Measurements from ENCODE around the gene BMPR1A. TPM values are rescaled to one million over a fixed set of nuclear protein-coding genes. Genes with fewer than 3 reads are reported as not detected.

Gene BMPR1A
- total RNA-seq, 4 donors from 2014 or later: 29.3 to 45.2 (median 38.0) TPM

- WGBS, 2 donors (ENCODE audit: low coverage in 1 of 2): 45 to 61% methylated on average over 3 of the region's 3 CpGs
- intact Hi-C loops (cut with DNase I; ENCODE audit: low total_unique reads): no loop called here
- Histone ChIP-seq H3K4me3 (no peak overlapping the region), H3K27ac (peak overlapping the region; percentile 18 to 59 (median 36)), H3K4me1 (peaks cover 5 to 61% (median 32%) of the 10 kb centered on the region in 4 donors), H3K36me3 (no peaks in the 10 kb centered on the region), H3K27me3 (no peaks in the 10 kb centered on the region), H3K9me3 (no peaks in the 10 kb centered on the region)
- DNase-seq: no peak
- no peak for TF ChIP-seq POLR2A (IDR thresholded peaks at IDR 0.05)
- no peak for TF ChIP-seq EP300 (IDR thresholded peaks at IDR 0.05; ENCODE audit: low read depth)
- no peak for TF ChIP-seq CTCF (IDR thresholded peaks at IDR 0.05)
- TF ChIP-seq POLR2AphosphoS5 (IDR thresholded peaks at IDR 0.05): no peak
- in situ Hi-C loops (cut with MboI; ENCODE audit: low pct_ligation_motif_present in 1 of 4, low pct_unique_long_range_greater_than_20kb in 1 of 4, low sequenced_read_pairs in 3 of 4): no loop called here
Observed at GRCh38 chr10:86795353-86795752, 38.9 kb downstream of the BMPR1A start.

GRCh38 chr10:86798025-86798424 is 41.6 kb downstream of the BMPR1A start:
- Histone ChIP-seq H3K27ac (peak overlapping the region; percentile 14 to 40 (median 26)), H3K4me1 (peaks cover 5 to 56% (median 25%) of the 10 kb centered on the region in 4 donors), H3K27me3 (no peaks in the 10 kb centered on the region), H3K4me3 (no peak overlapping the region), H3K9me3 (no peaks in the 10 kb centered on the region), H3K36me3 (no peaks in the 10 kb centered on the region)
- in situ Hi-C loops (cut with MboI; ENCODE audit: low pct_ligation_motif_present in 1 of 4, low pct_unique_long_range_greater_than_20kb in 1 of 4, low sequenced_read_pairs in 3 of 4): no loop called here
- intact Hi-C loops (cut with DNase I; ENCODE audit: low total_unique reads): no loop called here
- no peak for DNase-seq
- TF ChIP-seq POLR2AphosphoS5 (IDR thresholded peaks at IDR 0.05) (no peak), POLR2A (IDR thresholded peaks at IDR 0.05) (no peak), EP300 (IDR thresholded peaks at IDR 0.05; ENCODE audit: low read depth) (no peak), CTCF (IDR thresholded peaks at IDR 0.05) (no peak)
- WGBS, 2 donors (ENCODE audit: low coverage in 1 of 2): 30 to 38% methylated on average over 1 of the region's 1 CpG

DNA sequence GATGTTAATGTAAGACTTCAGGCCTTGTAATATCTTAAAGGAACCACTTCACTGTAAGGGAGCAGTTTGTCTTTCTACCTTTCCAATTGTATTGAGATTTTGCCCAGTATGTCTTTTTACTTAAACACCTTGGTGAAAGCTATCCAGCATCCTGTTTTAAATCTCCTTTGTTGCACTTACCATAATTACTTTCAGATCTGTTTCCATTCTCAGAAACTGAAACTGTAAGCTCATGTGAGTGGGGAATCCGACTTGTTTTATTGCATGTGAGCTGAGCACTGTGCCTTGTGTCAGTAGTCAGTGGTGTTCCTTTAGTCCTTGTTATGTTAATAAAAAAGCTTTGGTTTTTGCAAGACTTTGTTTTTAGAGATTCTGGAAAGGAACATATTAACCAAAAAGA is 42.2 kb downstream of the BMPR1A start:
- no peak for TF ChIP-seq CTCF (IDR thresholded peaks at IDR 0.05)
- no peak for TF ChIP-seq POLR2A (IDR thresholded peaks at IDR 0.05)
- TF ChIP-seq EP300 (IDR thresholded peaks at IDR 0.05; ENCODE audit: low read depth): no peak
- TF ChIP-seq POLR2AphosphoS5 (IDR thresholded peaks at IDR 0.05): peak in 2 of 3 donors; percentile 15 to 24
- DNase-seq: no peak
- Histone ChIP-seq H3K27me3 (no peaks in the 10 kb centered on the region), H3K36me3 (no peaks in the 10 kb centered on the region), H3K4me3 (no peak overlapping the region), H3K27ac (peak overlapping the region; percentile 14 to 40 (median 26)), H3K4me1 (peaks cover 5 to 52% (median 22%) of the 10 kb centered on the region in 4 donors), H3K9me3 (no peaks in the 10 kb centered on the region)
- in situ Hi-C loops (cut with MboI; ENCODE audit: low pct_ligation_motif_present in 1 of 4, low pct_unique_long_range_greater_than_20kb in 1 of 4, low sequenced_read_pairs in 3 of 4): no loop called here
- WGBS, 2 donors (ENCODE audit: low coverage in 1 of 2): 9 to 15% methylated on average over 1 of the region's 1 CpG
- intact Hi-C loops (cut with DNase I; ENCODE audit: low total_unique reads): no loop called here

DNA sequence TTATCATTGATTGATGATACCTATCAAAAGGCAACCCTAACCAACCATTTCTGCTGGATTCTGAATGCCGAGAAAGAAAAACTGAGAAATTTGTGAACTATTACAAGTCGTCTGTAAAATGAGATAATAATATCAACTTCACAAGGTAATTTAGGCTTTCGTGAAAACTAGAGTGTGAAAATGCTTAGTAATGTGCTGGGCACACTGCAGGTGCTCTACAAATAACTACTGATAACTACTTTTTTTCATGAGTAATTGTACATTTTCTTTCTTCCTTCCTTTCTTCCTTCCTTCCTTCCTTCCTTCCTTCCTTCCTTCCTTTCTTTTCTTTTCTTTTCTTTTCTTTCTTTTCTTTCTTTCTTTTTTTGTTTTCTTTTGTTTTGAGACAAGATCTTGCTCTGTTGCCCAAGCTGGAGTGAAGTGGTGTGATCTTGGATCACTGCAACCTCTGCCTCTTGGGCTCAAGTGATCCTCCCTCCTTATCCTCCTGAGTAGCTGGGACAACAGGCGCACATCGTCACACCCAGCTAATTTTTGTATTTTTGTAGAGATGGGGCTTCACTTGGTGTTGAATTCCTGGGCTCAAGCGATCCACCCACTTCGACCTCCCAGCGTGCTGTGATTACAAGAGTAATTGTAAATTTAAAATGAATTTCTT is 42.9 kb downstream of the BMPR1A start:
- peaks cover 0 to 45% (median 18%) of the 10 kb centered on the region in 4 donors for H3K4me1 ChIP-seq
- peak overlapping the region; percentile 14 to 40 (median 26) for H3K27ac ChIP-seq
- H3K4me3 ChIP-seq: no peak overlapping the region
- intact Hi-C loops (cut with DNase I; ENCODE audit: low total_unique reads): no loop called here
- H3K27me3 ChIP-seq: no peaks in the 10 kb centered on the region
- in situ Hi-C loops (cut with MboI; ENCODE audit: low pct_ligation_motif_present in 1 of 4, low pct_unique_long_range_greater_than_20kb in 1 of 4, low sequenced_read_pairs in 3 of 4): no loop called here
- no peaks in the 10 kb centered on the region for H3K36me3 ChIP-seq
- WGBS, 2 donors (ENCODE audit: low coverage in 1 of 2): 78 to 83% methylated on average over 8 of the region's 8 CpGs
- DNase-seq: no peak
- H3K9me3 ChIP-seq: no peaks in the 10 kb centered on the region
- TF ChIP-seq POLR2AphosphoS5 (IDR thresholded peaks at IDR 0.05) (no peak), EP300 (IDR thresholded peaks at IDR 0.05; ENCODE audit: low read depth) (no peak), CTCF (IDR thresholded peaks at IDR 0.05) (no peak), POLR2A (IDR thresholded peaks at IDR 0.05) (no peak)
